HG02610 (cell line): Measurements from ENCODE around the gene RAVER1.

Experiments used
- ATAC-seq: cut with Tn5 transposase; IDR thresholded peaks from one replicate; pipeline ENCODE4 v1.9.1; 2021; ENCODE audit warnings: mild to moderate bottlenecking, moderate library complexity; ENCODE audit not compliant: unreplicated experiment

The RAVER1 gene

DNA sequence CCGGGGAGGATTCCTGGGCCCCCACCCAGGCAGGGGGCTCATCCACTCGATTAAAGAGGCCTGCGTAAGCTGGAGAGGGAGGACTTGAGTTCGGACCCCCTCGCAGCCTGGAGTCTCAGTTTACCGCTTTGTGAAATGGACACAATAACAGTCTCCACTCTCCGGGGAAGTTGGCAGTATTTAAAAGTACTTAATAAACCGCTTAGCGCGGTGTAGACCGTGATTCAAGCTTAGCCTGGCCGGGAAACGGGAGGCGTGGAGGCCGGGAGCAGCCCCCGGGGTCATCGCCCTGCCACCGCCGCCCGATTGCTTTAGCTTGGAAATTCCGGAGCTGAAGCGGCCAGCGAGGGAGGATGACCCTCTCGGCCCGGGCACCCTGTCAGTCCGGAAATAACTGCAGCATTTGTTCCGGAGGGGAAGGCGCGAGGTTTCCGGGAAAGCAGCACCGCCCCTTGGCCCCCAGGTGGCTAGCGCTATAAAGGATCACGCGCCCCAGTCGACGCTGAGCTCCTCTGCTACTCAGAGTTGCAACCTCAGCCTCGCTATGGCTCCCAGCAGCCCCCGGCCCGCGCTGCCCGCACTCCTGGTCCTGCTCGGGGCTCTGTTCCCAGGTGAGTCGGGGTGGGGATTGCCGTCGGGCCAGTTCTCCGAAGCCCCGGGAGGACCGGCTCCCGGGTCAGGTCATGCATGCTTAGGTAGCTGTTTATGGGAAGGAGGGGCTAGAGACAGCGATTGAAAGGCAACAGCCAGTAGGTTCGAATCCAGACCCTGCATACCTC is 62.5 kb downstream of the RAVER1 start, which contains the start of gene ICAM1:
Gene ICAM1 (plus strand): TSS at position 505 of the 779 bp plus-strand sequence. CDS start 40 bp downstream, at position 545.
- ATAC-seq, result peak; percentile 41

- peak; percentile 35 for ATAC-seq
Measured at GRCh38 chr19:10270180-10270615, 63.1 kb downstream of the RAVER1 start.

DNA sequence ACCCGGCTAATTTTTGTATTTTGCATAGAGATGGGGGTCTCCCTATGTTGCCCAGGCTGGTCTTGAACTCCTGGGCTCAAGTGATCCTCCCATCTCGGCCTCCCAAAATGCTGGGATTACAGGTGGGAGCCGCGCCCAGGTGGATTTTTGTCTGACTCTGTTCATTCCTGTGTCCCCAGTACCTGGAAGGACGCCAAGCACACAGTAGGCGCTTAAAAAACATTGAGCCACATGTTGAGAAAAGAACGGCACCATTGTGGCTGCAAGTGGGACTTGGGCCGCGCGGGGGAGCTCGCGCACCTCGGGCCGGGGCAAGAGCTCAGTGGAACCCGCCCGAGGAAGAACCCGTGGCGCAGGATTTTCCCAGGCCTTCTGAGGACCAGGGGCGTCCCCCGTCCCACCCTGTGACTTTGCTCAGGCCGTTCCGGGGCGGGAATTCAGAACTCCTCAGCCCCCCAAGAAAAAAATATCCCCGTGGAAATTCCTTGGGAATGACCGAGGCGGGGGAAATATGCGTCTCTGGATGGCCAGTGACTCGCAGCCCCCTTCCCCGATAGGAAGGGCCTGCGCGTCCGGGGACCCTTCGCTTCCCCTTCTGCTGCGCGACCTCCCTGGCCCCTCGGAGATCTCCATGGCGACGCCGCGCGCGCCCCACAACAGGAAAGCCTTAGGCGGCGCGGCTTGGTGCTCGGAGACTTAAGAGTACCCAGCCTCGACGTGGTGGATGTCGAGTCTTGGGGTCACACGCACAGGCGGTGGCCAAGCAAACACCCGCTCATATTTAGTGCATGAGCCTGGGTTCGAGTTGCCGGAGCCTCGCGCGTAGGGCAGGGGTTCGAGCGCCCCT is 63.8 kb downstream of the RAVER1 start:
- ATAC-seq, result peak; percentile 39

- no peak for ATAC-seq
Measured at GRCh38 chr19:10268071-10268470, 65.3 kb downstream of the RAVER1 start.

DNA sequence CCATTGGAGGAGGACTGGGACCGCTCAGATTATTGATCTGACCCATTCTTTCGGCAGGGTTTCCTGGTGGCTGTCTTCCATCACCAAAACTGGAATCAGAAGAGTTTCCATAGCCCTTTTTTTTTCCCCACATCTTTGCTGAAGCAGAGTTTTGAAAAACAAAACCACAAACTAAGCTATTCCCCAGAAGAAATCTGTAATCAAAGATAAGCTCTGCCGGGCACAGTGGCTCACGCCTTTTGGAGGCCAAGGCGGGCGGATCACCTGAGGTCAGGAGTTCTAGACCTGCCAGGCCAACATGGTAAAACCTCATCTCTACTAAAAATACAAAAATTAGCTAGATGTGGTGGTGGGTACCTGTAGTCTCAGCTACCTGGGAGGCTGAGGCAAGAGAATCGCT is 66.6 kb downstream of the RAVER1 start:
- no peak for ATAC-seq
